ENCODE measurements around the gene IGFBP6.
"Not testable (repeated sequence)": the region's sequence is repeated elsewhere in the genome, so short reads cannot be mapped to it uniquely, and the experiment has no call there.

The IGFBP6 gene

DNA sequence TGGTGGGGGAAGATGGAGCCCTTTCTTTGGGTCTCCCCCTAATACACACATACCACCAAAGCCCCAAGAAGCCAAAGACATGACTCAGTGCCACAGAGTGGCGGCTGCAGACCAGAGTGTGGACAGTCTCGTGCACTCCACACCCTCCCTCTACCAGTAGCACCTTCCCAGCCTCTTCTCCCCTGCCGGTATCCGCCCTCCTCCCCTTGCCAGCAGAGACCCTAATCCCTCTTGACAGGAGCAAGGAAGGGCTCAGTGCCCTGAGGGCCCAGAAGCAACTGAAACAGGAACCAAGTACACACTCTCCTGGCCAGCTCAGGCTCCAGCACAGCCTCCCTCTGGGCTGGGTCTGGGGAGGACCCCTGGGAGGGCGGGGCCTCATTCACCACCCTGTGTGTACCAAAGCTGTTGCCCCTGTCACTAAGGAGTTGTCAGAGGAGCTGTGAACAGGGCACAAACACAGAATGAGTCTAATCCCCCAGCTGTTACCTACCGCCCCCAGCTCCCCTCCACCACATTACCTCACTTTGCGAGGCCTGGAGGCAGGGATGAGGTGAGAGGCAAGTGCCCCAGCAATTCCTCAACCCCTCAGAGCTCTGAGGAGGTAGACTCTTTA lies 26.5 kb upstream of the IGFBP6 start:
- DNase-seq (ENCODE audit: low spot score) = no peak

GRCh38 chr12:53071591-53072551 lies 25.6 kb upstream of the IGFBP6 start:
- no peak for DNase-seq (ENCODE audit: low spot score)

- DNase-seq (ENCODE audit: low spot score) = no peak
Measured at GRCh38 chr12:53073881-53074280, 23.6 kb upstream of the IGFBP6 start.

GRCh38 chr12:53074283-53074998 lies 23.0 kb upstream of the IGFBP6 start:
- no peak for DNase-seq (ENCODE audit: low spot score)

GRCh38 chr12:53074999-53075370 lies 22.5 kb upstream of the IGFBP6 start:
- no peak for DNase-seq (ENCODE audit: low spot score)

- no peak for DNase-seq (ENCODE audit: low spot score)
Measured at GRCh38 chr12:53076461-53076860, 21.0 kb upstream of the IGFBP6 start.

- DNase-seq (ENCODE audit: low spot score) = no peak
Measured at GRCh38 chr12:53077030-53077429, 20.4 kb upstream of the IGFBP6 start.

GRCh38 chr12:53078425-53079225 lies 18.8 kb upstream of the IGFBP6 start:
- DNase-seq (ENCODE audit: low spot score) = no peak

DNA sequence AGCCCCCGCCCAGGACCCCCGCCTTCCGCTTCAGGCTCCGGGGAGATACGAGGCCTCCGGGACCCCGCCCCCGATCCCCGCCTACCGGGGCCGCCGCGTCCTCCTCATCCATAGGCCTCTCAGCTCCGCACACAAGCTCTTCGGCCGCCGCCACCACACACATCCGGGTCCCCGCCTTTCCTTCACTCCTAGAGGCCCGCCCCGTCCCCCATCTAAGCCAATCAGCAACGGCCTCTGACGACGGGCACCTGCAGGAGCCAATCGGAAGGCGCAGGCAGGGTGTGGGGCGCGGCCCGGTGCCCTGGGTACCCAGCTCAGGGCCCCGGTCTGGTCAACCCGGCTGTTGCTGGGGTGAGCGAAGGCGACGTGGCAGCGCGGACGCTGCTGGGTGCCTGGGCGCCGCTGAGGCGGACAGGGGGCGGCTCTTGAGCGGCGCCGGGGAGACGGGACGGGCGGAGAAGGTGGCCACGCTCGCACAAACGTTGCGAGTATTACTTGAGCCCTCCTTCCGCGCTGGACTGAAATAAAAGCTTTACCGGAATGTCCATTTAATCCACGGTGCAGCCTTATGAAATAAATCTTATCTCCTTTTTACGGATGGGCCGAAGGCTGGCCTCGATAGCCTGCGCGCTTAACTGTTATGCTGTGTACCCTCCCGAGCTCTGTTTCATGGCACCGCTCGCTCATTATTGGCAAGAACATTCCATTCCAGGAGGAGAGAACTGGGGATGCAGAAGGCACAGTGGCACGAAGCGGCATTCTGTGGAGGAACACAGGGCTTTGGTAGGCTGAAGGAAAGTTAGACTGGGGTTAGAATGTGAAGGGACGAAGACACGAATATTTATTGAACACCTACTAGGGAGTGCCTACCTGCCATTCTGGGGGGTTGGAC lies 18.0 kb upstream of the IGFBP6 start, which contains the start of gene SPRYD3:
TSS of gene SPRYD3 (minus strand) at position 165 of the 892 bp plus-strand sequence. CDS start at position 108, 57 bp downstream.
- peak; percentile 96 for DNase-seq (ENCODE audit: low spot score)

DNA sequence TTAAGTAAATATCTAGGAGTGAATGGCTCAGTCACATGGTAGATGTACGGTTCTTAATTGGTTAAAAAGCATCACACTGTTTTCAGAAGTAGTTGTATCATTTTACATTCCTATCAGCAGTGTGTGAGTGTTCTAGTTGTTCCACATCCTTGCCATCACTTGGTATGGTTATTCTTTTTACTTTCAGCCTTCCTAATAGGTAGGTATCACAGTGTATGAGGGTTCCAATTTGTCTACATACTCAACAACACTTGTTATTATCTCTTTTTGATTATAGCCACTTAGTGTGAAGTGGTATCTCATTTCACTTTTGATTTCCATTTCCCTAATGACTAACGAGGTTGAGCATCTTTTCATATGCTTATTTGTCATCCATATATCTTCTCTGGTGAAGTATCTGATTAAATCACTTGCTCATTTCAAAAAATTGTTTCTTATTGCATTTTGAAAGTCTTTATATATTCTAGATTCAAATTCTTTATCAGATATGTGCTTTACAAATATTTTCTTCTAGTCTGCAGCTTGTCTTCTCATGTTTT lies 14.8 kb upstream of the IGFBP6 start:
- no peak for DNase-seq (ENCODE audit: low spot score)

DNA sequence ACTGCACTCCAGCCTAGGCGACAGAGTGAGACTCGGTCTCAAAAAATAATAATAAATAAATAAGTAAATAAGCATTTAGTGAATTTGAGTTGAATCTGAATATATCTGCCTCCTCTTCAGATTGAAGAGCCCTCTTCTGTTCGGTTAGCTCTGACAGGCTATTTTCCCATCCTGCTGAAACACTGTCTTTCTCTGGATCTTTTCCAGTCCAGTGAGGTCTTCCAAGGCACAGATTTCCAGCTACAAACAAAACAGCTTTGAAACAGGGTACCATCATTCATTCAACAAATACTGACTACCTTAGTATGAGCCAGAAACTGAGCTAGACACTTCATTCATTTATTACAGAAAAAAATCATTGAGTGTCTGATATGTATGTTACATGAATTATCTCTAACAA lies 11.1 kb upstream of the IGFBP6 start:
- DNase-seq (ENCODE audit: low spot score) = no peak

- DNase-seq (ENCODE audit: low spot score) = no peak
Measured at GRCh38 chr12:53090105-53090504, 7.4 kb upstream of the IGFBP6 start.

GRCh38 chr12:53090554-53090953 lies 6.9 kb upstream of the IGFBP6 start:
- no peak for DNase-seq (ENCODE audit: low spot score)

DNA sequence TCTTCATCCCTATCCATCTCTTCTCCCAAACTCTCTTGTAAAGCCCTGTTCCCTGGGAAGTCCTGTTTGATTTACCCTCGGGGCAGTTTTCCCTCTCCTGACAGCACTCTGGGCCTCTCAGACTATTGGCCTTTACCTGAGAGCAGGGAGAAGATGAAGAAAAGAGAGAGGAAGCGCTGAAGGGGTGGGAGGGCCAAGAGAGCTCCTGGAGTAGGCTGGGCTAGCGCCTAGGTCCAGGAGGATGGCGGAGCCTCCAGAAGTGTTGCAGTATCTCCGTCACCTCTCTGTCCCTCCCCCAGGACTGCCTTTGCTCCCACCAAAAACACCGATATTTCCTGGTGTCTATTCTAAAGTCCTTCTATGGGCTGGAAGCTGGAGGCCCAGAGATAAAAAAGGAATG lies 5.7 kb upstream of the IGFBP6 start:
- no peak for DNase-seq (ENCODE audit: low spot score)

DNA sequence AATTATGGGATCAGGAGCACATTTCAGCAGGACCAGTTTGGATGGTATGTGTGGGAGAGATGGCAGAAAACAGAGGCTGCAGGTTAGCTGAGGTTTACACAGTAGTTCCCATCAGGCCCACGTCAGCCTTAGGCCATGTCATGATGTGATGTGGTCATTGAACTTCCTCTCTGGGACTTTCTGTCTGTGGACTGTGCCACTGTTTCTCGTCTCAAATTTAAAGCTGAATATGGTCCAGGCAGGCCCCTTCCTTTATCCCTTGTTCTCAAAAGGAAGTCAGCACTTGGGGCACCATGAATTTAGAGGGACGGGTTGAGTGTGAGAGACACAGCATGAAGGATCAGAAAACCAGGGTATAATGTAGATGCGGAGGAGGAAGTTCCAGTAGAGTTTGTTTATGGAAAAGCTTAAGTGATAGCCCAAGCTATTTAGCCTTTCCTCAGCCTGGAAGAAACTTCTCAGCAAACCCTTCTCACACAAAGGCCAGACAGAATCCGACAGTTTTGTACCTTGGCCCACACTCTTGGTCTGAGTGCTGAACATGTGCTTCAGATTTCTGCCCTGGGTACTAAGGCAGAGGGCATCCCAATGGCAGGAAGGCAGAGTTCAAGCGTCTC lies 3.6 kb upstream of the IGFBP6 start:
- DNase-seq (ENCODE audit: low spot score) = no peak

- no peak for DNase-seq (ENCODE audit: low spot score)
Measured at GRCh38 chr12:53094394-53094787, 3.1 kb upstream of the IGFBP6 start.

DNA sequence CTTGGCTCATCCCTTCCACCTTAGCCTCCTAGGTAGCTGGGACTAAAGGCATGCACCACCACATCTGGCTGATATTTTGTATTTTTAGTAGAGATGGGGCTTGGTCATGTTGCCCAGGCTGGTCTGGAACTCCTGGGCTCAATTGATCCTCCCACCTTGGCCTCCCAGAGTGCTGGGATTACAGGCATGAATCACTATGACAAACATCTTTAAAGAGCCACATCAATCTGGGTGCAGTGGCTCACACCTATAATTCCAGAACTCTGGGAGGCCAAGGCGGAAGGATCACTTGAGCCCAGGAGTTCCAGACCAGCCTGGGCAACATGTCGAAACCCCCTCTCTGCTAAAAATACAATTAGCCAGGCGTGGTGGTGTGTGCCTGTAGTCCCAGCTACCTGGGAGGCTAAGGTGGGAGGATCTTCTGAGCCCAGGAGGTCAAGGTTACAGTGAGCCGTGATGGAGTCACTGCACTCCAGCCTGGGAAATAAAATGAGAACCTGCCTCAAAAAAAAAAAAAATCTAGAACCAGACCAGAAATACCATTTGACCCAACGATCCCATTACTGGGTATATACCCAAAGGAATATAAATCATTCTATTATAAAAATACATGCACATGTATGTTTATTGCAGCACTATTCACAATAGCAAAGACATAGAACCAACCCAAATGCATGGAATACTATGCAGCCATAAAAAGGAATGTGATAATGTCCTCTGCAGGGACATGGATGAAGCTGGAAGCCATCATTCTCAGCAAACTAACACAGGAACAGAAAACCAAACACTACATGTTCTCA lies 2.5 kb upstream of the IGFBP6 start:
- not testable (repeated sequence) for DNase-seq (ENCODE audit: low spot score)

DNA sequence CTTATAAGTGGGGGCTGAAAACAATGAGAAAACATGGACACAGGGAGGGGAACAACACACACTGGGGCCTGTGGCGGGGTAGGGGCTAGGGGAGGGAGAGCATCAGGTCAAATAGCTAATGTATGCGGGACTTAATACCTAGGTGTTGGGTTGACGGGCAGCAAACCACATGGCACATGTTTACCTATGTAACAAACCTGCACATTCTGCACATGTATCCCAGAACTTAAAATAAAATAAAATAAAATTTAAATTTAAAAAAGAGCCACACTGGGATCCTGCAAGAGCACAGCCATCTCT lies 1.9 kb upstream of the IGFBP6 start:
- DNase-seq (ENCODE audit: low spot score) = not testable (repeated sequence)

GRCh38 chr12:53096089-53096741 lies 1.3 kb upstream of the IGFBP6 start:
- DNase-seq (ENCODE audit: low spot score) = no peak
